OCI-LY7 (cell line): ENCODE data around the gene INPP4A. TPM values are rescaled to one million over a fixed set of nuclear protein-coding genes. Genes with fewer than 3 reads are reported as not detected.

ENCODE experiments used
- BruUV-seq: library from RNA; stranded (reverse); fragments of 400-500 nt; replicated peaks from 2 replicates; lab custom pipeline; 2021; lab: Mats Ljungman, UMichigan
- CTCF ChIA-PET: fragments of 300-600 bp; sonication (Branson Sonifier 250); formaldehyde crosslinking; loops from one replicate; lab custom pipeline; 2022; ENCODE audit warnings: antibody characterized with exemption; ENCODE audit not compliant: unreplicated experiment; lab: Charles Lee
- POLR2A ChIA-PET: fragments of 300-600 bp; sonication (Branson Sonifier 250); formaldehyde crosslinking; loops from one replicate; lab custom pipeline; 2022; ENCODE audit warnings: antibody characterized with exemption; lab: Charles Lee
- DNase-seq: peaks from one replicate; pipeline ENCODE4 v3.0.0-alpha.2; 2015; ENCODE audit warnings: low spot score
- H2AFZ ChIP-seq: fragments of 200-600 bp; sonication (generic), shearing (Covaris generic); 2 replicates; pipeline ENCODE4 v1.6.1; 2014; ENCODE audit warnings: mild to moderate bottlenecking, antibody characterized with exemption, low read length, moderate library complexity
- H3K27ac ChIP-seq: fragments of 200-600 bp; sonication (generic); 2 replicates; pipeline ENCODE4 v1.5.1; 2014; ENCODE audit warnings: mixed run types, low read depth, mild to moderate bottlenecking, moderate library complexity, low read length, inconsistent platforms; ENCODE audit not compliant: poor library complexity, severe bottlenecking
- H3K36me3 ChIP-seq: fragments of 200-600 bp; sonication (generic); 2 replicates; pipeline ENCODE4 v1.6.1; 2014; ENCODE audit warnings: mild to moderate bottlenecking, antibody characterized with exemption, low read length, moderate library complexity, mixed read lengths; ENCODE audit not compliant: insufficient read depth
- H3K4me1 ChIP-seq: fragments of 200-600 bp; sonication (generic); 2 replicates; pipeline ENCODE4 v1.5.1; 2014; ENCODE audit warnings: mild to moderate bottlenecking, low read length; ENCODE audit not compliant: insufficient read depth, poor library complexity, severe bottlenecking
- H3K4me2 ChIP-seq: fragments of 200-600 bp; sonication (generic); 2 replicates; pipeline ENCODE4 v1.6.1; 2014; ENCODE audit warnings: mild to moderate bottlenecking, low read length
- H3K4me3 ChIP-seq: fragments of 200-600 bp; sonication (generic); 2 replicates; pipeline ENCODE4 v1.5.1; 2014; ENCODE audit warnings: mild to moderate bottlenecking, low read depth, low read length; ENCODE audit not compliant: poor library complexity, severe bottlenecking
- H3K79me2 ChIP-seq: fragments of 200-600 bp; sonication (generic); 2 replicates; pipeline ENCODE4 v1.6.1; 2016; ENCODE audit warnings: low read depth, mild to moderate bottlenecking, low read length, moderate library complexity, mixed read lengths; ENCODE audit not compliant: insufficient read depth
- H3K9me2 ChIP-seq: fragments of 200-600 bp; sonication (generic); 2 replicates; pipeline ENCODE4 v1.6.1; 2016; ENCODE audit warnings: mild to moderate bottlenecking, low read length, mixed read lengths; ENCODE audit not compliant: insufficient read depth
- H3K9me3 ChIP-seq: fragments of 200-600 bp; sonication (generic); 2 replicates; pipeline ENCODE4 v1.6.1; 2014; ENCODE audit warnings: mild to moderate bottlenecking, mixed run types, low read length, mixed read lengths
- H4K20me1 ChIP-seq: fragments of 200-600 bp; sonication (generic); 2 replicates; pipeline ENCODE4 v1.6.1; 2014; ENCODE audit warnings: mild to moderate bottlenecking, antibody characterized with exemption, low read length, moderate library complexity, mixed read lengths; ENCODE audit not compliant: insufficient read depth
- CTCF ChIP-seq: fragments of 200-600 bp; sonication (generic); conservative IDR thresholded peaks from 2 replicates; pipeline ENCODE4 v1.5.1; 2014; ENCODE audit warnings: mild to moderate bottlenecking, antibody characterized with exemption, low read length, moderate library complexity, mixed read lengths
- EZH2phosphoT487 ChIP-seq: fragments of 200-600 bp; sonication (generic); IDR thresholded peaks from 2 replicates; pipeline ENCODE4 v1.6.1; 2018; ENCODE audit warnings: low read depth, borderline replicate concordance, mild to moderate bottlenecking, mixed run types, antibody characterized with exemption, low read length, moderate library complexity, mixed read lengths
- intact Hi-C: fragments of 100-400 bp; cut with micrococcal nuclease; formaldehyde crosslinking; loops from one replicate; pipeline ENCODE4 v1.10.0; 2022; ENCODE audit not compliant: unreplicated experiment
- total RNA-seq, 2 experiments: library from RNA; depleted of rRNA in 1 of 2; stranded (reverse); fragments of >200 nt in 1 of 2; shearing (Covaris generic) in 1 of 2; gene quantifications; 2 replicates each; pipeline ENCODE4 v1.2.3, GENCODE V29; 2014 to 2022

The INPP4A gene
- total RNA-seq, 2 experiments from 2014 or later: 28.5 to 28.6 TPM

DNA sequence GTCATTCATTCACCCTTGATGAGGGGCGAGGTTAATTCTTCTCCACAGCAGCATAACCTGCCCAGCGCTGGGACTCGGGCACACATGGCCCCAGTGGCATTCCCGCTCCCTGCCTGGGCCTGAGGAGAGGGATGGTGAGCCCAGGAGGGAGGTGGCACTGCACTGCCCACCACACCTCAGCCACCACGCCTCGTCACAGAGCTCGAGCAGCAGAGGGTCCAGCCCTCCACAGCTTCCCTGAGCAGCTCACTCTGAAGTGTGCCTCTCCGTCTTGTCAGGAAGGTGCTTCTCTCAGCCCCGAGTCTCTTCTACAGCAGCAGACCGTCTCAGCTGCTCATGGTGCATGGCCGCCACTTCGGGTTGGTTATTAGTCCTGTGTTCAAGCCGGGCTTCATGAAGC, 128.8 kb downstream of the INPP4A start:
- no peak for TF ChIP-seq EZH2phosphoT487
- TF ChIP-seq CTCF: no peak
- Histone ChIP-seq H3K36me3 (no peaks in the 10 kb centered on the region), H3K4me1 (no peaks in the 10 kb centered on the region), H4K20me1 (no peaks in the 10 kb centered on the region), H3K79me2 (no peaks in the 10 kb centered on the region), H3K4me2 (no peak overlapping the region), H3K9me2 (no peaks in the 10 kb centered on the region), H3K27ac (no peak overlapping the region), H2AFZ (no peak overlapping the region), H3K9me3 (no peaks in the 10 kb centered on the region), H3K4me3 (no peak overlapping the region)
- intact Hi-C loops: no loop called here
- POLR2A ChIA-PET: no interaction called here
- no TSS peak for BruUV-seq
- CTCF ChIA-PET: no interaction called here
- DNase-seq: no peak

DNA sequence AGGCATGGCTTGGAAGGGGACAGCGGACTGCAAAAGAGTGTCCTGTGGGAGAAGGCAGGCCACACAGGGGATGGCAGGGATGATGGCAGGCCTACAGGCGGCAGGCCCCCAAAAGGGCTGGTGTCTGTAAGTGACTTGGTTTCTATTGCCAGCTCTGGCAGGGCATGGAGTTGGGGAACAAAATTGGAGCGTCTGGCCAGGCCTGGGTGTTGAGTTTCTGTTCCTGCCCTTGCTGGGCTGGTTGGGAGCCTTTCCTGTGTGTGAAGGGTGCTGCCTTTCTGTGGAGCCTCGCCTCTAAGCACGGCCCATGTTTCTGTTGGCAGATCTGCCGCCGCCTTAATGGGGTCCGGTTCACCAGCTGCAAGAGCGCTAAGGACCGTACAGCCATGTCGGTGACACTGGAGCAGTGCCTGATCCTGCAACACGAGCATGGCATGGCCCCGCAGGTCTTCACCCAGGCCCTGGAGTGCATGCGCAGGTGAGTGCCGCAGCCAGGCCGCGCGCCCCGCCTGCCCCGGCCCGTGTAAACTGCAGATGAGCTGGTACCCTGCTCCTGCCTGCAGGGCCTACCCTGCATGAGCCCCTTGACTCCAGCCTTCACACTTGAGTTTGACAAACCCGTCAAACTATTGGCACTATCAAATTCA, 132.1 kb downstream of the INPP4A start:
- no peak overlapping the region for H3K4me3 ChIP-seq
- ChIA-PET CTCF (no interaction called here), POLR2A (no interaction called here)
- intact Hi-C loops: no loop called here
- no peak overlapping the region for H2AFZ ChIP-seq
- no peaks in the 10 kb centered on the region for H3K9me3 ChIP-seq
- no TSS peak for BruUV-seq
- no peak overlapping the region for H3K4me2 ChIP-seq
- no peak for TF ChIP-seq CTCF
- TF ChIP-seq EZH2phosphoT487: no peak
- no peak overlapping the region for H3K27ac ChIP-seq
- H3K9me2 ChIP-seq: no peaks in the 10 kb centered on the region
- H4K20me1 ChIP-seq: no peaks in the 10 kb centered on the region
- no peak for DNase-seq
- H3K4me1 ChIP-seq: peaks cover 9% of the 10 kb centered on the region
- no peaks in the 10 kb centered on the region for H3K36me3 ChIP-seq
- no peaks in the 10 kb centered on the region for H3K79me2 ChIP-seq

DNA sequence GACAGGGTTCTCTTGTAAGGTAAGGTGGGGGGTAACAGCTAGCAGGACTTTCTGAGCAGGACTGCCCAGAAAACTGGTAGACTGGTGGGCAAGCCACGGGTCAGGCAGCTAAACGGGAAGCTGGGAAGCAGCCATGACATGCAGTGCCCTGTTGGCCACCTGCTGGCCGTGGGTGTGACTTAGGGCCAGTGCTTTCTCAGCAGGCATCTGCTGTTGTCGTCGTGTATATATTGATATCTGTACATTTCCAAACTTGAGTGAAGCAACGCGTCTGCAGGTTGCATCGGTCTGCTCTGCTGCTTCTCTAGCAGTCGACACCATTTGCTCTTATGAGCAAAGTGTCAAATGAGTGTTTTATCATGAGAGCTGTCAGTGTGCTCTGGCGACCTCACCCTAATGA, 132.7 kb downstream of the INPP4A start:
- H4K20me1 ChIP-seq: no peaks in the 10 kb centered on the region
- H2AFZ ChIP-seq: no peak overlapping the region
- H3K4me2 ChIP-seq: no peak overlapping the region
- no peak for DNase-seq
- no peaks in the 10 kb centered on the region for H3K79me2 ChIP-seq
- TF ChIP-seq EZH2phosphoT487 (no peak), CTCF (no peak)
- no peaks in the 10 kb centered on the region for H3K9me3 ChIP-seq
- CTCF ChIA-PET: no interaction called here
- peaks cover 9% of the 10 kb centered on the region for H3K4me1 ChIP-seq
- POLR2A ChIA-PET: no interaction called here
- no TSS peak for BruUV-seq
- H3K27ac ChIP-seq: no peak overlapping the region
- no peak overlapping the region for H3K4me3 ChIP-seq
- H3K36me3 ChIP-seq: no peaks in the 10 kb centered on the region
- intact Hi-C loops: no loop called here
- no peaks in the 10 kb centered on the region for H3K9me2 ChIP-seq
